ENCODE data around the gene CRHR1. TPM values are rescaled to one million over a fixed set of nuclear protein-coding genes. Genes with fewer than 3 reads are reported as not detected.

CRHR1 gene
- total RNA-seq, 2 experiments from 2014 or later, result not detected

DNA sequence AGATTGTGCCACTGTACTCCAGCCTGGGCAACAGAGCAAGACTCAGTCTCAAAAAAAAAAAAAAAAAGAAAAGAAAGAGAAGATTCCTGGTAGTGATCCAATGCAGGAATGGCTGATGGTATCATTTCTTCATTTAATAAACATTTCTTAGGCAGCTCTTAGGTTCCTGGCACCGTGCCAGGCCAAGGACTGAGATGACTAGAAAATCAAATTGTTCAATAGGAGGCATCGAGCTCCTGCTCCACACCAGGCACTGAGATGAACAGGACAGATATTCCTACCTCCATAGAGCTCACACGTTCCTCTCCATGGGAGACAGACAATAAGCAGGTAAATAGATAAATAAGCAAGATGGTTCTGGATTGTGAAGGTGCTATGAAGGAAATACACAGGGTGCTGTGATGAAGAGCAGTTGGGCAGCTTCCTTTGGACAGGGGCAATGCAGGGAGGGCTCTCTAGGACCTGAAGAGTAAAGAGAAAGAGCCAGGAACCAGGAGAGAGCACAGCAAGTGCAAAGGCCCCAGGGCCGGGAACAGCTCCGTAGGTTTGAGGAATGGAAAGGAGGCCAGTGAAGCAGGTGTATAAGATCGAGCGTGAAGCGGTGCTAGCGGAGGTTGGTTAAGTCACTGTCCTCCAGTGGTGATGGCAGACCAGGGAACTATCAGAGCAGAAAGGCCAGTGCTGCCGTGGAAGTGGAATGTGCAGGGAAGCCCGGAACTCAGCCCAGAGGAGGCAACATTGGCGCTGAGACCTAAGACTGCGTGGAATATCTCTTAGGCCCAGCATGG lies 26.5 kb upstream of the CRHR1 start:
- CTCF ChIA-PET, result no interaction called here
- no peak overlapping the region for H3K4me3 Mint-ChIP-seq
- intact Hi-C loops (cut with DNase I, micrococcal nuclease), result no loop called here

GRCh38 chr17:45758544-45758943 lies 25.6 kb upstream of the CRHR1 start:
- peaks cover 2 to 20% of the 10 kb centered on the region in 2 experiments for H3K27me3 ChIP-seq (ENCODE audit: control insufficient read depth in 1 of 2, insufficient read depth in 2 of 2, low read length in 2 of 2)
- no peaks in the 10 kb centered on the region for H3K36me3 ChIP-seq (ENCODE audit: insufficient read depth, low read length)
- H3K4me1 Mint-ChIP-seq (ENCODE audit: low read depth), result no peaks in the 10 kb centered on the region
- H3K27ac ChIP-seq (ENCODE audit: low read depth in 1 of 2, low read length in 2 of 2), result no peak overlapping the region
- TF ChIP-seq CTCF (IDR thresholded peaks at IDR 0.05), result no peak
- POLR2A ChIA-PET, result interaction anchor here (0.6 kb wide), 1 partner anchor 1060 kb away, joined by 3 read pairs; no protein-coding TSS in a partner anchor
- no peaks in the 10 kb centered on the region for H3K4me1 ChIP-seq (ENCODE audit: insufficient read depth, low read length)
- no peaks in the 10 kb centered on the region for H3K36me3 Mint-ChIP-seq (ENCODE audit: low read depth)
- ATAC-seq (ENCODE audit: poor library complexity), result no peak
- intact Hi-C loops (cut with DNase I, micrococcal nuclease), result no loop called here
- H3K9me3 ChIP-seq (ENCODE audit: control insufficient read depth in 1 of 2, insufficient read depth in 1 of 2, low read length in 2 of 2), result no peaks in the 10 kb centered on the region
- no peak overlapping the region for H3K4me3 ChIP-seq (ENCODE audit: low read length)
- H3K27ac Mint-ChIP-seq, result no peak overlapping the region
- DNase-seq, result no peak
- CTCF ChIA-PET, result no interaction called here
- H3K4me3 Mint-ChIP-seq, result no peak overlapping the region
- peaks cover 23% of the 10 kb centered on the region for H3K27me3 Mint-ChIP-seq
- no peaks in the 10 kb centered on the region for H3K9me3 Mint-ChIP-seq

More for the DNA sequence above, 26.5 kb upstream of the CRHR1 start:
- Histone ChIP-seq H3K4me1 (ENCODE audit: insufficient read depth, low read length) (no peaks in the 10 kb centered on the region), H3K4me3 (ENCODE audit: low read length) (no peak overlapping the region), H3K36me3 (ENCODE audit: insufficient read depth, low read length) (no peaks in the 10 kb centered on the region), H3K9me3 (ENCODE audit: control insufficient read depth in 1 of 2, insufficient read depth in 1 of 2, low read length in 2 of 2) (no peaks in the 10 kb centered on the region), H3K27ac (ENCODE audit: low read depth in 1 of 2, low read length in 2 of 2) (no peak overlapping the region), H3K27me3 (ENCODE audit: control insufficient read depth in 1 of 2, insufficient read depth in 2 of 2, low read length in 2 of 2) (peaks cover 4 to 28% of the 10 kb centered on the region in 2 experiments)
- H3K4me1 Mint-ChIP-seq (ENCODE audit: low read depth), result no peaks in the 10 kb centered on the region
- DNase-seq (peak in 1 of 14 experiments; percentile 11), ATAC-seq (ENCODE audit: poor library complexity) (no peak)
- H3K36me3 Mint-ChIP-seq (ENCODE audit: low read depth), result no peaks in the 10 kb centered on the region
- no peaks in the 10 kb centered on the region for H3K9me3 Mint-ChIP-seq
- no peak overlapping the region for H3K27ac Mint-ChIP-seq
- TF ChIP-seq CTCF (IDR thresholded peaks at IDR 0.05), result no peak
- H3K27me3 Mint-ChIP-seq, result peaks cover 22% of the 10 kb centered on the region
- POLR2A ChIA-PET, result no interaction called here

GRCh38 chr17:45759761-45760160 lies 24.4 kb upstream of the CRHR1 start:
- H3K4me3 Mint-ChIP-seq, result no peak overlapping the region
- no peak for DNase-seq
- ChIA-PET POLR2A (no interaction called here), CTCF (no interaction called here)
- H3K36me3 Mint-ChIP-seq (ENCODE audit: low read depth), result no peaks in the 10 kb centered on the region
- Histone ChIP-seq H3K4me1 (ENCODE audit: insufficient read depth, low read length) (no peaks in the 10 kb centered on the region), H3K9me3 (ENCODE audit: control insufficient read depth in 1 of 2, insufficient read depth in 1 of 2, low read length in 2 of 2) (no peaks in the 10 kb centered on the region), H3K36me3 (ENCODE audit: insufficient read depth, low read length) (no peaks in the 10 kb centered on the region), H3K27ac (ENCODE audit: low read depth in 1 of 2, low read length in 2 of 2) (no peak overlapping the region), H3K4me3 (ENCODE audit: low read length) (no peak overlapping the region), H3K27me3 (ENCODE audit: control insufficient read depth in 1 of 2, insufficient read depth in 2 of 2, low read length in 2 of 2) (peaks cover 2 to 23% of the 10 kb centered on the region in 2 experiments)
- no peaks in the 10 kb centered on the region for H3K9me3 Mint-ChIP-seq
- intact Hi-C loops (cut with DNase I, micrococcal nuclease), result no loop called here
- peaks cover 35% of the 10 kb centered on the region for H3K27me3 Mint-ChIP-seq
- no peak for ATAC-seq (ENCODE audit: poor library complexity)
- no peak overlapping the region for H3K27ac Mint-ChIP-seq
- no peak for TF ChIP-seq CTCF (IDR thresholded peaks at IDR 0.05)
- no peaks in the 10 kb centered on the region for H3K4me1 Mint-ChIP-seq (ENCODE audit: low read depth)

All from CD4-positive, alpha-beta T cell (primary cell).